Measurements from ENCODE around the gene EXOC2.

- TF ChIP-seq EP300 (IDR thresholded peaks at IDR 0.05; ENCODE audit: borderline replicate concordance) (no peak), YY1 (IDR thresholded peaks at IDR 0.05; ENCODE audit: low read depth) (no peak), FOXM1 (IDR thresholded peaks at IDR 0.05; ENCODE audit: borderline replicate concordance, low read depth) (no peak), MAX (IDR thresholded peaks at IDR 0.05) (no peak), ZBTB7A (IDR thresholded peaks at IDR 0.05; ENCODE audit: low read depth) (no peak), RAD21 (IDR thresholded peaks at IDR 0.05; ENCODE audit: low read depth) (no peak), CEBPB (IDR thresholded peaks at IDR 0.05) (no peak)
- TF ChIP-seq, protein P1, sequence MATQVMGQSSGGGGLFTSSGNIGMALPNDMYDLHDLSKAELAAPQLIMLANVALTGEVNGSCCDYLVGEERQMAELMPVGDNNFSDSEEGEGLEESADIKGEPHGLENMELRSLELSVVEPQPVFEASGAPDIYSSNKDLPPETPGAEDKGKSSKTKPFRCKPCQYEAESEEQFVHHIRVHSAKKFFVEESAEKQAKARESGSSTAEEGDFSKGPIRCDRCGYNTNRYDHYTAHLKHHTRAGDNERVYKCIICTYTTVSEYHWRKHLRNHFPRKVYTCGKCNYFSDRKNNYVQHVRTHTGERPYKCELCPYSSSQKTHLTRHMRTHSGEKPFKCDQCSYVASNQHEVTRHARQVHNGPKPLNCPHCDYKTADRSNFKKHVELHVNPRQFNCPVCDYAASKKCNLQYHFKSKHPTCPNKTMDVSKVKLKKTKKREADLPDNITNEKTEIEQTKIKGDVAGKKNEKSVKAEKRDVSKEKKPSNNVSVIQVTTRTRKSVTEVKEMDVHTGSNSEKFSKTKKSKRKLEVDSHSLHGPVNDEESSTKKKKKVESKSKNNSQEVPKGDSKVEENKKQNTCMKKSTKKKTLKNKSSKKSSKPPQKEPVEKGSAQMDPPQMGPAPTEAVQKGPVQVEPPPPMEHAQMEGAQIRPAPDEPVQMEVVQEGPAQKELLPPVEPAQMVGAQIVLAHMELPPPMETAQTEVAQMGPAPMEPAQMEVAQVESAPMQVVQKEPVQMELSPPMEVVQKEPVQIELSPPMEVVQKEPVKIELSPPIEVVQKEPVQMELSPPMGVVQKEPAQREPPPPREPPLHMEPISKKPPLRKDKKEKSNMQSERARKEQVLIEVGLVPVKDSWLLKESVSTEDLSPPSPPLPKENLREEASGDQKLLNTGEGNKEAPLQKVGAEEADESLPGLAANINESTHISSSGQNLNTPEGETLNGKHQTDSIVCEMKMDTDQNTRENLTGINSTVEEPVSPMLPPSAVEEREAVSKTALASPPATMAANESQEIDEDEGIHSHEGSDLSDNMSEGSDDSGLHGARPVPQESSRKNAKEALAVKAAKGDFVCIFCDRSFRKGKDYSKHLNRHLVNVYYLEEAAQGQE (IDR thresholded peaks at IDR 0.05; ENCODE audit: low read depth), result no peak
These were observed 189.2 kb downstream of the EXOC2 start for GRCh38 chr6:503610-504362.
